Pancreas (tissue), 10 donors: ENCODE measurements around the gene CEBPB. TPM values are rescaled to one million over a fixed set of nuclear protein-coding genes. Genes with fewer than 3 reads are reported as not detected.

ENCODE experiments used
- ATAC-seq, 4 donors: fragments of 200-7000 bp; cut with Tn5 transposase; one replicate each; pipeline versions ENCODE4 v1.8.0 to v1.9.1; 2020; ENCODE audit warnings: mild to moderate bottlenecking in 4 of 4, moderate library complexity in 4 of 4
- DNase-seq, 6 donors: peaks; one replicate each; pipeline ENCODE4 v3.0.0-alpha.2; 2020
- FAIRE-seq: peaks from 2 replicates; lab custom pipeline; 2012; peaks lifted over from hg19 to GRCh38; lab: Jason Lieb, UNC
- H3K27ac ChIP-seq, 4 donors: fragments of 200-600 bp; sonication (generic); 1 replicate in 3 of 4; 2 replicates in 1 of 4; pipeline versions ENCODE4 v1.5.0 to v1.8.0; 2020
- H3K27me3 ChIP-seq, 4 donors: fragments of 200-600 bp; one replicate each; pipeline ENCODE4 v1.8.0; 2021
- H3K36me3 ChIP-seq, 3 donors: fragments of 200-600 bp; sonication (generic) in 1 of 3; one replicate each; pipeline versions ENCODE4 v1.5.0 to v1.8.0; 2020 to 2021
- H3K4me1 ChIP-seq, 3 donors: fragments of 200-600 bp; one replicate each; pipeline ENCODE4 v1.8.0; 2021
- H3K4me3 ChIP-seq, 4 donors: fragments of 200-600 bp; sonication (generic) in 2 of 4; one replicate each; pipeline versions ENCODE4 v1.5.0 to v1.8.0; 2020 to 2021
- H3K9me3 ChIP-seq, 4 donors: fragments of 200-600 bp; one replicate each; pipeline ENCODE4 v1.8.0; 2021
- CTCF ChIP-seq, 4 donors: fragments of 200-600 bp; sonication (generic) in 3 of 4; IDR thresholded peaks; one replicate each; pipeline versions ENCODE4 v1.5.0 to v1.8.0; 2021; ENCODE audit warnings: antibody characterized with exemption in 4 of 4
- WGBS, 2 donors: extraction: QIAGEN DNeasy Blood & Tissue Kit; methylation state at CpG; one replicate each; pipeline ENCODE4 v1.1.7; 2013; 5-methylcytosine and 5-hydroxymethylcytosine counted together
- intact Hi-C, 3 donors: fragments of 100-400 bp; cut with DNase I; formaldehyde crosslinking; loops; one replicate each; pipeline versions ENCODE4 v1.11.1 to v1.14.2; 2022
- polyA plus RNA-seq, 2 donors: library from polyadenylated mRNA; stranded (reverse); fragments of 200-250 nt; gene quantifications; one replicate each; pipeline ENCODE4 v1.2.3, GENCODE V29; 2013
- total RNA-seq, 6 donors: library from RNA; stranded (reverse); fragmentation: NEBNext Ultra II Directional in 4 of 6; extraction: Animal tissue kit (Norgen Biotek cat#: 25700) in 4 of 6; gene quantifications; one replicate each; pipeline versions ENCODE4 v1.2.1 to v1.2.4, GENCODE V29; 2021 to 2023
- donor health status: healthy with polysubstance abuse.
- donor health status: DM: no; HTN: no; CAD: no; lungs with moderate emphysema.
- donor health status: DM: no; HTN: no; CAD: no.
- donor health status: control.
- donor health status: control.
- donor health status: Bipolar disorder and iron deficiency.
- donor health status: DM: yes; HTN: yes; CAD: no.
- donor health status: DM: no; HTN: no; CAD: no.
- donor health status: DM: no; HTN: no; CAD: no.
- donor health status: DM: yes; HTN: yes; CAD: no.

The CEBPB gene
- total and polyA plus RNA-seq, 8 donors: 10.9 to 83.4 (median 31.2) TPM

GRCh38 chr20:50144362-50144761 lies 46.3 kb upstream of the CEBPB start:
- FAIRE-seq: no peak
- no peak for TF ChIP-seq CTCF (IDR thresholded peaks at IDR 0.05)

GRCh38 chr20:50145566-50145965 lies 45.1 kb upstream of the CEBPB start:
- FAIRE-seq: no peak
- Histone ChIP-seq H3K9me3 (no peaks in the 10 kb centered on the region), H3K27me3 (no peaks in the 10 kb centered on the region), H3K4me3 (no peak overlapping the region), H3K27ac (no peak overlapping the region), H3K4me1 (peaks cover 16 to 29% (median 22%) of the 10 kb centered on the region in 3 donors), H3K36me3 (peaks cover 0 to 11% (median 3%) of the 10 kb centered on the region in 3 donors)
- intact Hi-C loops: no loop called here
- ATAC-seq: no peak
- no peak for TF ChIP-seq CTCF (IDR thresholded peaks at IDR 0.05)
- no peak for DNase-seq
- WGBS, 2 donors: 88 to 98% methylated on average over 6 of the region's 6 CpGs

More at GRCh38 chr20:50144362-50144761, 46.3 kb upstream of the CEBPB start:
- intact Hi-C loops: no loop called here
- peaks cover 5 to 17% (median 12%) of the 10 kb centered on the region in 3 donors for H3K4me1 ChIP-seq
- no peaks in the 10 kb centered on the region for H3K27me3 ChIP-seq
- H3K4me3 ChIP-seq: no peak overlapping the region
- no peaks in the 10 kb centered on the region for H3K9me3 ChIP-seq
- WGBS, 2 donors: 61 to 63% methylated on average over 4 of the region's 4 CpGs
- ATAC-seq (peak in 3 of 4 donors; percentile 33 to 65 (median 42)), DNase-seq (no peak)
- peak overlapping the region in 2 of 4 donors; percentile 41 to 48 for H3K27ac ChIP-seq
- H3K36me3 ChIP-seq: peaks cover 0 to 11% (median 3%) of the 10 kb centered on the region in 3 donors

- TF ChIP-seq CTCF (IDR thresholded peaks at IDR 0.05): no peak
- no peak overlapping the region for H3K4me3 ChIP-seq
- no peaks in the 10 kb centered on the region for H3K27me3 ChIP-seq
- peaks cover 0 to 11% (median 3%) of the 10 kb centered on the region in 3 donors for H3K36me3 ChIP-seq
- intact Hi-C loops: no loop called here
- DNase-seq: no peak
- peak overlapping the region in 2 of 4 donors; percentile 45 to 58 for H3K27ac ChIP-seq
- ATAC-seq: no peak
- peaks cover 22 to 36% (median 23%) of the 10 kb centered on the region in 3 donors for H3K4me1 ChIP-seq
- no peak for FAIRE-seq
- H3K9me3 ChIP-seq: no peaks in the 10 kb centered on the region
- WGBS, 2 donors: 75 to 82% methylated on average over 6 of the region's 6 CpGs
Measured at GRCh38 chr20:50146214-50146613, 44.4 kb upstream of the CEBPB start.

GRCh38 chr20:50146732-50147662 lies 43.6 kb upstream of the CEBPB start:
- Histone ChIP-seq H3K4me1 (peaks cover 30 to 44% (median 31%) of the 10 kb centered on the region in 3 donors), H3K36me3 (peaks cover 0 to 11% (median 3%) of the 10 kb centered on the region in 3 donors), H3K4me3 (no peak overlapping the region), H3K27ac (peak overlapping the region in 3 of 4 donors; percentile 3 to 58 (median 45)), H3K27me3 (no peaks in the 10 kb centered on the region), H3K9me3 (no peaks in the 10 kb centered on the region)
- WGBS, 2 donors: 73 to 75% methylated on average over 17 of the region's 17 CpGs
- TF ChIP-seq CTCF (IDR thresholded peaks at IDR 0.05): no peak
- DNase-seq: no peak
- intact Hi-C loops: no loop called here
- FAIRE-seq: no peak
- peak in 1 of 4 donors; percentile 11 for ATAC-seq
